SH-SY5Y (cell line): Measurements from ENCODE around the gene PHACTR3.

Experiments used
- GATA2 ChIP-seq: IDR thresholded peaks from 2 replicates; pipeline ENCODE4 v1.6.1; 2011; ENCODE audit warnings: mild to moderate bottlenecking, low read depth, low read length
- GATA3 ChIP-seq: IDR thresholded peaks from 2 replicates; pipeline ENCODE4 v1.6.1; 2011; ENCODE audit warnings: low read depth, mild to moderate bottlenecking, low read length, moderate library complexity

GRCh38 chr20:59746155-59746554, 141.8 kb downstream of the PHACTR3 start:
- TF ChIP-seq GATA3 (no peak), GATA2 (no peak)
